Liver (tissue), 9 donors: ENCODE results near the gene YIPF5. TPM values are rescaled to one million over a fixed set of nuclear protein-coding genes. Genes with fewer than 3 reads are reported as not detected.

Experiments
- DNase-seq: peaks from one replicate; pipeline ENCODE4 v3.0.0-alpha.2; 2017; ENCODE audit warnings: low spot score
- H3K27ac ChIP-seq, 2 donors: one replicate each; pipeline ENCODE4 v1.7.0; 2013; ENCODE audit warnings: inconsistent platforms in 2 of 2, low read length in 2 of 2, control low read depth in 1 of 2, low read depth in 1 of 2, mild to moderate bottlenecking in 1 of 2
- H3K27me3 ChIP-seq, 4 donors: one replicate each; pipeline versions ENCODE4 v1.6.1 to v1.7.0; 2013; ENCODE audit warnings: low read length in 3 of 4, inconsistent platforms in 1 of 4, mild to moderate bottlenecking in 1 of 4, moderate library complexity in 1 of 4; ENCODE audit not compliant: control insufficient read depth in 4 of 4, insufficient read depth in 4 of 4
- H3K36me3 ChIP-seq, 4 donors: one replicate each; pipeline versions ENCODE4 v1.6.1 to v1.7.0; 2013; ENCODE audit warnings: low read length in 3 of 4, mild to moderate bottlenecking in 3 of 4, low read depth in 1 of 4, moderate library complexity in 1 of 4; ENCODE audit not compliant: control insufficient read depth in 4 of 4, insufficient read depth in 3 of 4
- H3K4me1 ChIP-seq, 4 donors: one replicate each; pipeline versions ENCODE4 v1.6.1 to v1.7.0; 2013; ENCODE audit warnings: low read length in 3 of 4, mild to moderate bottlenecking in 3 of 4, moderate library complexity in 1 of 4; ENCODE audit not compliant: control insufficient read depth in 4 of 4, insufficient read depth in 4 of 4
- H3K4me3 ChIP-seq, 3 donors: one replicate each; pipeline versions ENCODE4 v1.6.1 to v1.7.0; 2013; ENCODE audit warnings: low read length in 3 of 3, control low read depth in 1 of 3, low read depth in 1 of 3, mild to moderate bottlenecking in 1 of 3
- H3K9ac ChIP-seq, 2 donors: one replicate each; pipeline ENCODE4 v1.7.0; 2013; ENCODE audit warnings: low read length in 2 of 2, mild to moderate bottlenecking in 2 of 2, moderate library complexity in 2 of 2, control low read depth in 1 of 2, low read depth in 1 of 2
- H3K9me3 ChIP-seq, 4 donors: one replicate each; pipeline versions ENCODE4 v1.6.1 to v1.7.0; 2013; ENCODE audit warnings: low read length in 3 of 4; ENCODE audit not compliant: control insufficient read depth in 4 of 4
- FOXA1 ChIP-seq: IDR thresholded peaks from 2 replicates; pipeline ENCODE4 v1.6.1; 2016; ENCODE audit warnings: antibody characterized with exemption
- FOXA2 ChIP-seq: IDR thresholded peaks from 2 replicates; pipeline ENCODE4 v1.6.1; 2016; ENCODE audit warnings: antibody characterized with exemption
- GABPA ChIP-seq, 2 donors: IDR thresholded peaks in 1 of 2; conservative IDR thresholded peaks in 1 of 2; 2 replicates each; pipeline ENCODE4 v1.6.1; 2016; ENCODE audit warnings: antibody characterized with exemption in 2 of 2, mild to moderate bottlenecking in 1 of 2, moderate library complexity in 1 of 2
- HNF4A ChIP-seq, 2 donors: conservative IDR thresholded peaks; 2 replicates each; pipeline ENCODE4 v1.6.1; 2016; ENCODE audit warnings: antibody characterized with exemption in 2 of 2, mild to moderate bottlenecking in 2 of 2
- HNF4G ChIP-seq: IDR thresholded peaks from 2 replicates; pipeline ENCODE4 v1.6.1; 2016; ENCODE audit warnings: antibody characterized with exemption
- JUND ChIP-seq, 2 donors: IDR thresholded peaks; 2 replicates each; pipeline ENCODE4 v1.6.1; 2016; ENCODE audit warnings: antibody characterized with exemption in 2 of 2
- NR2F2 ChIP-seq: IDR thresholded peaks from 2 replicates; pipeline ENCODE4 v1.6.1; 2016; ENCODE audit warnings: antibody characterized with exemption
- RAD21 ChIP-seq, 2 donors: IDR thresholded peaks; 2 replicates each; pipeline ENCODE4 v1.6.1; 2016; ENCODE audit warnings: antibody characterized with exemption in 2 of 2, mild to moderate bottlenecking in 2 of 2
- RXRA ChIP-seq, 2 donors: IDR thresholded peaks; 2 replicates each; pipeline ENCODE4 v1.6.1; 2017 to 2018; ENCODE audit warnings: antibody characterized with exemption in 2 of 2, mild to moderate bottlenecking in 1 of 2
- SP1 ChIP-seq: IDR thresholded peaks from 2 replicates; pipeline ENCODE4 v1.6.1; 2018; ENCODE audit warnings: antibody characterized with exemption, mild to moderate bottlenecking
- TAF1 ChIP-seq: conservative IDR thresholded peaks from 2 replicates; pipeline ENCODE4 v1.6.1; 2016; ENCODE audit warnings: antibody characterized with exemption, mild to moderate bottlenecking
- YY1 ChIP-seq: IDR thresholded peaks from 2 replicates; pipeline ENCODE4 v1.6.1; 2016; ENCODE audit warnings: antibody characterized with exemption, mild to moderate bottlenecking
- WGBS: extraction: QIAGEN DNeasy Blood & Tissue Kit; methylation state at CpG from one replicate; pipeline ENCODE4 v1.1.7; 2013; 5-methylcytosine and 5-hydroxymethylcytosine counted together
- polyA plus RNA-seq, 2 donors: library from polyadenylated mRNA; stranded (reverse) in 1 of 2; unstranded in 1 of 2; fragments of 200-250 nt in 1 of 2; fragments of >200 nt in 1 of 2; fragmentation: Nextera tagmentation in 1 of 2; extraction: Ambion mirVana in 1 of 2; gene quantifications; one replicate each; pipeline versions ENCODE4 v1.2.1 to v1.2.3, GENCODE V29; 2013 to 2015
- total RNA-seq, 2 donors: library from RNA; depleted of rRNA; stranded (reverse); fragments of >200 nt; gene quantifications; one replicate each; pipeline ENCODE4 v1.2.3, GENCODE V29; 2014
- TF ChIP-seq, protein P1 (sequence below): IDR thresholded peaks from 2 replicates; pipeline ENCODE4 v1.6.1; 2016; ENCODE audit warnings: antibody characterized with exemption
- TF ChIP-seq, protein P2 (sequence below): IDR thresholded peaks from 2 replicates; pipeline ENCODE4 v1.6.1; 2016; ENCODE audit warnings: antibody characterized with exemption
- TF ChIP-seq, protein P3 (sequence below): fragments of 150-350 bp; IDR thresholded peaks from 2 replicates; pipeline ENCODE4 v1.5.1; 2017; ENCODE audit warnings: improper control_type of control experiment, low read depth, low read length; ENCODE audit not compliant: missing input control
- TF ChIP-seq, protein P4 (sequence below): IDR thresholded peaks from 2 replicates; pipeline ENCODE4 v1.6.1; 2016; ENCODE audit warnings: antibody characterized with exemption, mild to moderate bottlenecking
- TF ChIP-seq, protein P5 (sequence below): IDR thresholded peaks from 2 replicates; pipeline ENCODE4 v1.6.1; 2016; ENCODE audit warnings: antibody characterized with exemption
- donor health status: healthy.
- donor health status: healthy.
- donor health status: healthy.
- donor health status: healthy.
- donor health status: healthy.

YIPF5 gene
- total and polyA plus RNA-seq, 4 donors, result 18.7 to 43.1 (median 20.6) TPM

DNA sequence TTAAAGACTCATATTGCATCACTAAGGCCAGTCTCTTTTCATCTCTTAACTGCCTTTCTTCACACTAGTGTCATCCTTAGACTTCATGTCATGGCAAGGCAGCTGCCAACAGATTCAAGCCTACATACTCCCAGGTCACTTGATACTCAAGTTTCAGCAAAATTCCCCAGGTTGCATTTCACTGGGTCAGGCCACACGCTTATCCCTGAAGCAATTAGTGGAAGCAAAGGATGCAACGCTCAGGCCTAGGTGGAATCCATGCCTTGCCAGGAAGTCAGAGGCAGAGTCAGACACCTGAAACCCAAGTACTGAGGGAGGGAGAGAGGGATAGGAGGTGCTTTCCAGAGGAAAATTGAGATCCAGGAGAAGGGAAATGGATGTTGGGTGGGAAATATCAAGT lies 28.9 kb downstream of the YIPF5 start:
- H3K4me1 ChIP-seq, result no peaks in the 10 kb centered on the region
- H3K4me3 ChIP-seq, result no peak overlapping the region
- H3K27ac ChIP-seq, result no peak overlapping the region
- no peak for DNase-seq
- no peak overlapping the region for H3K9ac ChIP-seq
- H3K27me3 ChIP-seq, result no peaks in the 10 kb centered on the region
- no peaks in the 10 kb centered on the region for H3K36me3 ChIP-seq
- TF ChIP-seq FOXA1 (no peak), HNF4A (conservative IDR thresholded peaks at IDR 0.05) (no peak), JUND (IDR thresholded peaks at IDR 0.05) (no peak)
- TF ChIP-seq, protein P1, sequence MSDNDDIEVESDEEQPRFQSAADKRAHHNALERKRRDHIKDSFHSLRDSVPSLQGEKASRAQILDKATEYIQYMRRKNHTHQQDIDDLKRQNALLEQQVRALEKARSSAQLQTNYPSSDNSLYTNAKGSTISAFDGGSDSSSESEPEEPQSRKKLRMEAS, result no peak
- H3K9me3 ChIP-seq, result no peaks in the 10 kb centered on the region
- WGBS, result 94% methylated on average over 2 of the region's 2 CpGs

DNA sequence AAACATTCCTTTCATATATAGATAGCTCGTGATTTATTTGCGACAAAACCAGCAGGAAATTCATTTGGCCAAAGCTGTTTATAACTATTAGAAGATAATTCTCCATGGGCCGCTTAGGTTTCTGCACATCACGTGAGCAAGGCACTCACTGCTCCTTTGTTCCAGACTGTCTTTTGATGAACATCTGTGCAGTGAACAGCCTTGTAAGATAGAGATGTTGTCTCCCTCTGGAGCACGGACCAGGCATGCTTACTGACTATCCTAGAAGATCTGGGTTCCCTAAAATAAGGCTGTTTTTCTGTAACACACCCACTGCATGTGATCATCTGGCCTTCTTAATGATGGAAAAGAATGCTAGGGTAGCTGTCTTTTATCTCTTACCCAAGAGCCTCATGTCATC lies 30.9 kb downstream of the YIPF5 start:
- Histone ChIP-seq H3K27ac (no peak overlapping the region), H3K36me3 (no peaks in the 10 kb centered on the region), H3K4me3 (no peak overlapping the region), H3K9me3 (no peaks in the 10 kb centered on the region), H3K4me1 (no peaks in the 10 kb centered on the region), H3K9ac (no peak overlapping the region), H3K27me3 (no peaks in the 10 kb centered on the region)
- no peak for TF ChIP-seq JUND (IDR thresholded peaks at IDR 0.05)
- TF ChIP-seq FOXA2, result no peak
- TF ChIP-seq FOXA1, result no peak
- TF ChIP-seq, protein P2, sequence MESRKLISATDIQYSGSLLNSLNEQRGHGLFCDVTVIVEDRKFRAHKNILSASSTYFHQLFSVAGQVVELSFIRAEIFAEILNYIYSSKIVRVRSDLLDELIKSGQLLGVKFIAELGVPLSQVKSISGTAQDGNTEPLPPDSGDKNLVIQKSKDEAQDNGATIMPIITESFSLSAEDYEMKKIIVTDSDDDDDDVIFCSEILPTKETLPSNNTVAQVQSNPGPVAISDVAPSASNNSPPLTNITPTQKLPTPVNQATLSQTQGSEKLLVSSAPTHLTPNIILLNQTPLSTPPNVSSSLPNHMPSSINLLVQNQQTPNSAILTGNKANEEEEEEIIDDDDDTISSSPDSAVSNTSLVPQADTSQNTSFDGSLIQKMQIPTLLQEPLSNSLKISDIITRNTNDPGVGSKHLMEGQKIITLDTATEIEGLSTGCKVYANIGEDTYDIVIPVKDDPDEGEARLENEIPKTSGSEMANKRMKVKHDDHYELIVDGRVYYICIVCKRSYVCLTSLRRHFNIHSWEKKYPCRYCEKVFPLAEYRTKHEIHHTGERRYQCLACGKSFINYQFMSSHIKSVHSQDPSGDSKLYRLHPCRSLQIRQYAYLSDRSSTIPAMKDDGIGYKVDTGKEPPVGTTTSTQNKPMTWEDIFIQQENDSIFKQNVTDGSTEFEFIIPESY, result no peak
- TF ChIP-seq YY1, result no peak
- no peak for TF ChIP-seq SP1
- no peak for TF ChIP-seq RAD21 (IDR thresholded peaks at IDR 0.05)
- TF ChIP-seq RXRA (IDR thresholded peaks at IDR 0.05), result no peak
- no peak for TF ChIP-seq GABPA (IDR thresholded peaks at IDR 0.05 in 1 of 2, conservative IDR thresholded peaks at IDR 0.05 in 1 of 2)
- TF ChIP-seq, protein P3, sequence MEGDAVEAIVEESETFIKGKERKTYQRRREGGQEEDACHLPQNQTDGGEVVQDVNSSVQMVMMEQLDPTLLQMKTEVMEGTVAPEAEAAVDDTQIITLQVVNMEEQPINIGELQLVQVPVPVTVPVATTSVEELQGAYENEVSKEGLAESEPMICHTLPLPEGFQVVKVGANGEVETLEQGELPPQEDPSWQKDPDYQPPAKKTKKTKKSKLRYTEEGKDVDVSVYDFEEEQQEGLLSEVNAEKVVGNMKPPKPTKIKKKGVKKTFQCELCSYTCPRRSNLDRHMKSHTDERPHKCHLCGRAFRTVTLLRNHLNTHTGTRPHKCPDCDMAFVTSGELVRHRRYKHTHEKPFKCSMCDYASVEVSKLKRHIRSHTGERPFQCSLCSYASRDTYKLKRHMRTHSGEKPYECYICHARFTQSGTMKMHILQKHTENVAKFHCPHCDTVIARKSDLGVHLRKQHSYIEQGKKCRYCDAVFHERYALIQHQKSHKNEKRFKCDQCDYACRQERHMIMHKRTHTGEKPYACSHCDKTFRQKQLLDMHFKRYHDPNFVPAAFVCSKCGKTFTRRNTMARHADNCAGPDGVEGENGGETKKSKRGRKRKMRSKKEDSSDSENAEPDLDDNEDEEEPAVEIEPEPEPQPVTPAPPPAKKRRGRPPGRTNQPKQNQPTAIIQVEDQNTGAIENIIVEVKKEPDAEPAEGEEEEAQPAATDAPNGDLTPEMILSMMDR, result no peak
- no peak for DNase-seq
- WGBS, result 78% methylated on average over 5 of the region's 5 CpGs

DNA sequence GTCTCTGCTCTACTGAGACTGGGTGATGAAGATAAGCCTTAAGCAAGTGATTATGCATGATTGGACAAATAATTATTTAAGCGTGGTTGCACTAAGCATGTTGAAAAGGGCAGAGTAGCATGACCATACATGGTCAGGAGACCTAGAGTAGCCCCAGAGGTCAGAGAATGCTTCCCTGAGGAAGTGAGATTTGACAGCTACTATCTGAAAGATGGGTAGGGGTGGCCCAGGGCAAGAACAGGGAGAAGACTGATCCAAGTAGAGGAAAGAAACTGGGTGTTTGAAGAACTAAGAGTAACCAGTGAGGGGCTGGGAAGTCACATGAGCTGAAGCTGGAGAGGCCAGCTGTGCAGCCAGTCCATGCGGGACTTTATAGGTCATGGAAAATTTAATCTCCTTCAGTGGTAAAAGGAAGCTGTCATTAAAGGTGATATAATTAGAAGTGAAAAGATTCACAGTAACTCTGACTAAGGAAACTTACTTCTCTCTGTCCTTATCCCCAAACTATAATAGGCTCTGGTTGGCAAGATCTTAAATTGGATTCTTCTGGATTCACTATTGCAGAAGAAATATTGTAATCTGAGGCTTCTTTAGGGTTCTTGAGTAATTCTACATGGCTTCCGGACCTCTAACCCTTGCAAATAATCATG lies 35.2 kb downstream of the YIPF5 start:
- Histone ChIP-seq H3K9ac (no peak overlapping the region), H3K27me3 (no peaks in the 10 kb centered on the region), H3K4me3 (no peak overlapping the region), H3K36me3 (no peaks in the 10 kb centered on the region), H3K4me1 (no peaks in the 10 kb centered on the region), H3K27ac (no peak overlapping the region), H3K9me3 (no peaks in the 10 kb centered on the region)
- no peak for DNase-seq
- WGBS, result 71% methylated on average over 3 of the region's 3 CpGs
- TF ChIP-seq, protein P4, sequence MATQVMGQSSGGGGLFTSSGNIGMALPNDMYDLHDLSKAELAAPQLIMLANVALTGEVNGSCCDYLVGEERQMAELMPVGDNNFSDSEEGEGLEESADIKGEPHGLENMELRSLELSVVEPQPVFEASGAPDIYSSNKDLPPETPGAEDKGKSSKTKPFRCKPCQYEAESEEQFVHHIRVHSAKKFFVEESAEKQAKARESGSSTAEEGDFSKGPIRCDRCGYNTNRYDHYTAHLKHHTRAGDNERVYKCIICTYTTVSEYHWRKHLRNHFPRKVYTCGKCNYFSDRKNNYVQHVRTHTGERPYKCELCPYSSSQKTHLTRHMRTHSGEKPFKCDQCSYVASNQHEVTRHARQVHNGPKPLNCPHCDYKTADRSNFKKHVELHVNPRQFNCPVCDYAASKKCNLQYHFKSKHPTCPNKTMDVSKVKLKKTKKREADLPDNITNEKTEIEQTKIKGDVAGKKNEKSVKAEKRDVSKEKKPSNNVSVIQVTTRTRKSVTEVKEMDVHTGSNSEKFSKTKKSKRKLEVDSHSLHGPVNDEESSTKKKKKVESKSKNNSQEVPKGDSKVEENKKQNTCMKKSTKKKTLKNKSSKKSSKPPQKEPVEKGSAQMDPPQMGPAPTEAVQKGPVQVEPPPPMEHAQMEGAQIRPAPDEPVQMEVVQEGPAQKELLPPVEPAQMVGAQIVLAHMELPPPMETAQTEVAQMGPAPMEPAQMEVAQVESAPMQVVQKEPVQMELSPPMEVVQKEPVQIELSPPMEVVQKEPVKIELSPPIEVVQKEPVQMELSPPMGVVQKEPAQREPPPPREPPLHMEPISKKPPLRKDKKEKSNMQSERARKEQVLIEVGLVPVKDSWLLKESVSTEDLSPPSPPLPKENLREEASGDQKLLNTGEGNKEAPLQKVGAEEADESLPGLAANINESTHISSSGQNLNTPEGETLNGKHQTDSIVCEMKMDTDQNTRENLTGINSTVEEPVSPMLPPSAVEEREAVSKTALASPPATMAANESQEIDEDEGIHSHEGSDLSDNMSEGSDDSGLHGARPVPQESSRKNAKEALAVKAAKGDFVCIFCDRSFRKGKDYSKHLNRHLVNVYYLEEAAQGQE, result no peak
- TF ChIP-seq TAF1 (no peak), RAD21 (IDR thresholded peaks at IDR 0.05) (no peak), NR2F2 (no peak), RXRA (IDR thresholded peaks at IDR 0.05) (no peak), HNF4G (no peak), GABPA (IDR thresholded peaks at IDR 0.05 in 1 of 2, conservative IDR thresholded peaks at IDR 0.05 in 1 of 2) (no peak), FOXA1 (no peak), HNF4A (conservative IDR thresholded peaks at IDR 0.05) (no peak), YY1 (no peak), SP1 (no peak)
- TF ChIP-seq, protein P1, result no peak
- TF ChIP-seq, protein P2, result no peak
- TF ChIP-seq, protein P5, sequence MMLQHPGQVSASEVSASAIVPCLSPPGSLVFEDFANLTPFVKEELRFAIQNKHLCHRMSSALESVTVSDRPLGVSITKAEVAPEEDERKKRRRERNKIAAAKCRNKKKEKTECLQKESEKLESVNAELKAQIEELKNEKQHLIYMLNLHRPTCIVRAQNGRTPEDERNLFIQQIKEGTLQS, result no peak
